Measurements from ENCODE around the gene ELP6.

- TF ChIP-seq SUZ12 (IDR thresholded peaks at IDR 0.05; ENCODE audit: extremely low read depth, insufficient read depth, insufficient read length) (no peak), ZNF274 (IDR thresholded peaks at IDR 0.05; ENCODE audit: low read depth, low read length) (no peak)
Observed at GRCh38 chr3:47515100-47515499, 1.6 kb upstream of the ELP6 start.

All from NT2/D1 (cell line).